Stimulated activated CD8-positive, alpha-beta memory T cell treated with anti-CD3 and anti-CD28 coated beads, Interleukin-7, amount 100 ng/mL, for 24 hours (primary cell): ENCODE measurements around the gene SARNP.
A peak's percentile ranks its signal among the peaks of the same experiment; 100 is the strongest.

ENCODE experiments used
- DNase-seq: peaks from one replicate; pipeline ENCODE4 v3.0.0-alpha.2; 2020; ENCODE audit warnings: low read depth

Gene SARNP

DNA sequence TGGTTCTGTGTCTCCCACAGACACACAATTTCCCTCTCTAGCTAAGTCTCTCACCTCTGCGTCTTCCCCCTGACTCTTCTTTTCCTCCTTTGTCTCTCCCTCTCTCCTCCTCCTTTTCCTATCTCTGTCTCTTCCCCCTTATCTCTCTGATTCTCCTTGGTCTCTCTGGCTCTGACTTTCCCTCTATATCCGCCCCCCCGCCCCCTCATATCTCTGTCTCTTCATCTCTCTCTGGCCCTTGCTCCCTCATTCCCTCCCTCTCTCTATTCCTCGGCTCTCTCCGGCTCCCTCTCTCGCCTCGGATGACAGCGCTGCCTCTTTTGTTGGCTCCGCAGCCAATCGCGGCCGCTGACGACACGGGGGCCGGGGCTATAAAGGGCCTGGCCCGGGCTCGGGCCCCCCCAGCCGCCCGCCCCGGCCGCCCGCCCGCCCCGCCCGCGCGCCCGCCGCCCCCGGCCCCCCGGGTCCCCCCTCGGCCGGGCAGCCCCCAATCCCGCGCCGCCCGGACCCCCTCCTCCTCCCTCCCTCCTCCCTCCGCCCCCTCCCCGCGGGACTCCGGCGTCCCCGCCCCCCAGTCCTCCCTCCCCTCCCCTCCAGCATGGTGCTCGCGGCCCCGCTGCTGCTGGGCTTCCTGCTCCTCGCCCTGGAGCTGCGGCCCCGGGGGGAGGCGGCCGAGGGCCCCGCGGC, 74.7 kb downstream of the SARNP start, which contains the start of gene GDF11:
Gene GDF11 (plus strand): TSS at position 404 of the 687 bp plus-strand sequence. CDS start 195 bp downstream, at position 599.
- DNase-seq: peak; percentile 59

DNA sequence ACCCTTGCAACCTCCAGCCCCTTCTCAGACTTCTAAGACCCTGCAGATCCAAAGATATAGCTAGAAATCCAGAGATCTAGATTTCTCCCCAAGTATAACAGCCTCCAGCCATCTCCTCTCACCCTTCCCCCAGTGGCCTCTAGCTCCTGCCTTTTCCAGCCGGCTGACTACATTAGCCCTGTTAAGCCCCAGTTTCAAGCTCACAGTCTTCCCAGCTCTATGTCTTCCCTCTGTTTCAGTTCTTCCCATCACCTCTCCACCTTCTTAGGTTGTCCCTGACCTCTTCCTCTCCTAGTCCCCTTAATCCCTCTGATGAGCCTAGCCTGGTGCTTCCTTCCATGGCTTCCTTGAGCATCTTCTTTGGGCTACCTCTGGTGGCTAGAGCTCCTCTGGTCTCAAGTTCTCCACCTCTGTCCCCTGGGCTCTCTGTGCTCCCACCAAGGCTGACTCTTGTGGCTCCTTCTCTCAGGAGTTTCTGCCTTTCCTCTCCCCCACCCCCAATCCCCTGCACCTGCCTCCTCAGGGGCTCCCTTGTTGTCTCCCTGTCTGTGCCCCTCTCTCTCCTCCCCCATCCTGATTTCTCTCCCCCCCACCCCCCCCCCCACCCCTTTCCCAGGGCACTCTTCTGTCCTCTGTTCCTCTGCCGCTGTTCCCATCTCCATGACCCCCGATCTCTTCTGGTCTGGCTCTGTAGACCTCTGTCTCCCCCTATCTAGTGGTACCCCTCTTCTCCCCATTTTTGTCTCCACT, 75.4 kb downstream of the SARNP start:
- no peak for DNase-seq

DNA sequence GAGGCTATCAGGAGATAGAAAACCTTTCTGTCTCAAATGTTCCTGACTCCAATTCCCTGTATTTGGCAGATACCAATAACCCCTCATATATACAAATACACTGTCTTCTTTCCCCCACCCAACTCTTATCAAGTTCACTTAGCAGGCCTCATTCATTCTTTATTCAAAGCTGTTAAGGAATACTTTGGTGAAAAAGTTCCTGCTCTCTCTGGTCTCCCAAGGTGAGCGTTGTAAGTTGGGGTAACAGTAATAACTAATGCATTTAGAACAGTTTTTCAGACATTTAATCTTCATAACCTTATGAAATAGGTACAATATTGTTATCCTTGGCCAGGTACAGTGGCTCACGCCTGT, 78.5 kb downstream of the SARNP start:
- DNase-seq: no peak

DNA sequence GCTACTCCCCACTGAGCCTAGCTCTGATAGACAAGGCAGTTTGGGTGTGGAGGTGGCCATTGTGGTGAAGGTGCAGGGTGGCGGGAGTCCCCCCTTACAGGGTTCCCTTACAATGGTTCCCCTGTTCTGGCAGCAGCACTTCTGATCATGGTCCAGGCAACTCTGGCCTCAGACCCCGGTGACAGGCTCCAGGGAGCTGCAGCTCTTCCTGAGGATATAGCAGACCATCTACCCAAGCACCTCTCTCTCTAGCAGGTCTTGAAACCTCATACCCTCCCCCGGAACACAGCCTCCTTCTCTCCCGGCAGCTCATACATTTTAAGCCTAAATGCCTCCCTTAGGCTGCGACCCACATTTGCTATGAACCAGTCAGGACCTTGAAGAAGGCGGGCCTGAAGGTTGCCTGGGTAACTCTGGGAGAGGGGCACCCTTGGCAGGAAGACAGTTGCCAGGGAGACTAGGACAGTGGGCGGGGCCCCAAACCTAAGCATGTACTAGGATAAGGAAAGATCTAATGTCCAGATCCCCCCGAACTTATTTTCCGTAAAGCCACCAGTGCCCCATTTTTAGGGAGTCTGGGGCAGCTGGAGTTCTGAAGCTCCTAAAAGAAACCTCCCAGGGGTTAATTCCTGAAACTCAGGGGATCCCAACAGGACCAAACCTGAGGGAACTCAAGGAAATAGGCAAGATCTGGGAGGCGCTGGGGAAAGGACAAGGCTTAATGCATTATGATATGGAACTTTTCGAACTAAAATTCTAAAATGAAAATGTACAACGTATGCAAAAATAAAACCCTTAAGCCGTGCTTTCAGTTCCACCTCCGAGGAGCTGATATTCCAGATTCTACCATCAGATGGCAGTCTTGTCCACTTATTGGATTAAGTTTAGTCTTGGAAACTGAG, 79.2 kb downstream of the SARNP start:
- DNase-seq: peak; percentile 65

DNA sequence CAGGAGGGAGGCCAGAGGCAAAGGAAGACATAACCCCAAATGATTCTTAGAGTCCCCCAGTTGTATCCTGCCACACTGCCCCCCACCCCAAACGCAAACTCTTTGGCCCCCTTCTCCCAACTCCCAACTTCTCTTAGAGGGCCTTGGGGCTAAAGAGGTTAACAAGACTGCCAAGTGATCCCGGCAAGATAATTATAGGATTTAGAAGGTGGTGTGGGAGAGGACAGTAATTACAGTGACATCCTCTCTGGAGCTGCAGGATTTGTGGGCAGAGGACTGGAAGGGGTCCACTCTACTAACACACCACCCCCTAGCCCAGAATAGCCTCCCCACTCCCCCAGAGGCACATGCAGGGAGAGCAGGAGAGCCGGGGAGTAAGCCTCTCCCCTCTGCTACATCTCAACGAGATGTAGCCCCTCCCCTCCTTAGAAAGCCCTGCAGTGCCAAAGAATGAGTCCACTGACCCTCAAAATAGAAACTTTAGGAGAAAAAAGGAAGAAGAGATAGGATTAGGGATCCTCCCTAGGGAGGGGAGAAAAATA, 79.9 kb downstream of the SARNP start:
- no peak for DNase-seq

DNA sequence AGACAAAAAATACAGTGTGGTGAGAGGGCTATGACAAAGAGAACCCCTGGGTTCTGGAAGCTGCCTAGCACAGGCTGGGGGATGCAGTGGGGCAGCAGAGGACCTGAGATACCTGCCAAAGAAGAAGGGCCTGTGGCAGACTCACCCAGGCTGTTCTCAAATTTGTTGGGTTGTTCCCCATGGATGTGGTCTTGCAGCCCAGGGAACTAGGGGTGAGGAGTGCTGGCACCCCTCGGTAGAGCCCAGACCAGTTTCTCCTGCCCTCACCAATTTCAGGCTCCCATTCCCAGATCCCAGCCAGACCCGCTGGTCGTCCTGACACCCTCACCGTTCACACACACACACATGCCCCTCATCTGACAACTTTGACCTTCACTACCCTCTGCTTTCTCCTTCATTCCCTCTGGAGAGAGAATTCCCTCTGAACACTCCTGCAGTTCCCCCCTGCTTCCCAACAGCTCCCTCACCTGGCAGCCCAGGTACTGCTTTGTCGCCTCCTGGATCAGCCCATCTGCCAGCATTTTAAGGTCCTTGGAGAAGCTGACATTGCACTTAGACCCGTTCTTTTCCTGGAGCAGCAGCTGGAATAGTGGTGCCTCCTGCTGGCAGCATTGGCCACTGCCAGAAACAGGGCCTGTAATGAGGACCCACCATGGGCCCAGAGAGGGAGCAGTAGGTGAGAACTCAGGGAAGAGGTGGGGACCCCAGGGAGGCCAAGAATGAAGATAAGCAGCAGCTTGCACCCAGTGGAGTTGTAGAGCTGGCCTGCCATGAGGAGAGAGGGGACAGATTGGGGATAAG, 80.5 kb downstream of the SARNP start:
- no peak for DNase-seq

DNA sequence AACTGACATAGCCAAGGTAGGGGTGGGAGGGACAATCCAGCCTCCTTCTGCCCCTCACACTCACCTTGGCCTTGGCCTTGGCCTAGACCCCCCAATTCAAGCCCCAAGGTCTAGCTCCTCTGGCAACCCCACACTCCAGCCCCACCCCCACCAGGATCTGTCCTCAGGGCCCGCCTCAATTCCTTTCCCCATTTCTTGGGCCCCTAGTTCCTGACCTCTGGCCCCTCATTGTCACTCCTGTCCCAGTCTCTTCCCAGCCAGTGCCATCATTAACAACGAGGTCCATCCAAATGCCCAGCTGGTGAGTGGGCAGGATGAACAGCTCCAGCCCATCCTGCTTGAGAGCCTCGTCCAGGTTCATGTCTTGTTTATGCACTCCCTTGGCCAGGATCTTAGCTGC, 81.4 kb downstream of the SARNP start:
- DNase-seq: no peak

DNA sequence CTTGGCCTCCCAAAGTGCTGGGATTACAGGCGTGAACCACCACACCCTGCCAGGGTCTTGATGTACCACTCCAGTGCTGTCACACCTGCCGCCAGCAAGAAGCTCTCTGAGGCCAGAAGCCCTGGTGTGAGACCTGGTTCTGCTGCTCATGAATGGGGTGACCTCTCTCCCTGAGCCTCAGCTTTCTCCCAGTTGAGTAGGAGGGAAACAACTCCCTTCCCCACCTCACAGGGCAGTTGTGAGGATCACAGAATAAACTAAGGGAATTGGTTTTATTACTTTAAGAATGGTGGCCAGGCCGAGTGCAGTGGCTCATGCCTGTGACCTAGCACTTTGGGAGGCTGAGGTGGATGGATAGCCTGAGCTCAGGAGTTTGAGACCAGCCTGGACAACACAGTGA, 82.9 kb downstream of the SARNP start:
- no peak for DNase-seq

DNA sequence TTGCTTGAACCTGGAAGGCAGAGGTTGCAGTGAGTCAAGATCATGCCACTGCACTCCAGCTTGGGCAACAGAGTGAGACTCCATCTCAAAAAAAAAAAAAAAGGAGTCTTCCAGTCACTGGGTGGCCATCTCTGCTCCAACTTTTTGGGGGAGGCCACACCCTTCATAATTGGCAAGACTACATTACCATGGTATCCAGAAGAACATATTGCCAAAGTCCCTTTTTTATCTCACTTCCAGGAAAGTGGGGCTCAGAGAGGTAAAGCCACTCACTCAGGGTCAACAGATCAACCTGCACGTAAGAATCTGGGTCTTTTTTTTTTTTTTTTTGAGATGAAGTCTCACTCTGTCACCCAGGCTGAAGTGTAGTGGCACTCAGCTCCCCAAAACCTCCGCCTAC, 83.7 kb downstream of the SARNP start:
- DNase-seq: no peak

DNA sequence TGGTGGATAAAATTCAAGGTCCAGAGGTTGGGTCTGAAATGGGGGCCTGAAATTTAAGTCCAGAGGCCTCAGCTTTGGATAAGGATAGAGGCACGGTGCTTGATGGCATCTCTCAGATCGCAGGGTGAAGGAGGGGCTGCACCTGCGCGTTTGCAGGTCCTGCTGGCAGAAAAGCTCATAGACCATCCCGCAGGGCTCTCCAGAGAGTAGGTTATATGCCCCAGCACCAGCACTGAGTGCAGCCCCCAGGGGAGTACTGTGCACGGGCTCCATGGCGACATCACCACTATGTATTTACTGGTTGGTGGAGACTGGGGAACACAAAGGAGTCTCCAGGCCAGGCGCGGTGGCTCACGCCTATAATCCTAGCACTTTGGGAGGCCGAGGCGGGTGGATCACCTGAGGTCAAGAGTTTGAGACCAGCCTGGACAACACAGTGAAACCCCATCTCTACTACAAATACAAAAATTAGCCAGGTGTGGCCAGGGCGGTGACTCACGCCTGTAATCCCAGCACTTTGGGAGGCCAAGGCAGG, 84.4 kb downstream of the SARNP start:
- DNase-seq: no peak

DNA sequence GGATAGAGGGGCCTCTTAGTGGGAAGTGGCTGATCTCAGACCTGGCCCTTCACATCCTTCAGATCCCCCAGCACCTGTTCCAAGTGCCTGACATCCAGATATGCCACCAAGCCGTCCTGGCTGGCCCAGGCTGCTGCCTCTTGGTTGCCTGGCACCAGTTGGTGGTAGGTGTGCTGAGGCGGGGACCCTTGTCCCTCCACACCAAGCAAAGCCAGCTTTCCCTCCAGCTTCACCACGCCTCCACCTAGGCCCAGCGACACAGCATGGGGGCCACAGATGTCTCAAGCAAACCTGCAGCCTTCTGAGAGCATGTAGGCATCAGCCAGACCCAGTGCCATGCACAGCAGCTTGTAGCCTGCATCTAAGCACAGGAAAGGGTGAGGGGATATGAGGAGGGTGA, 85.2 kb downstream of the SARNP start:
- DNase-seq: no peak

DNA sequence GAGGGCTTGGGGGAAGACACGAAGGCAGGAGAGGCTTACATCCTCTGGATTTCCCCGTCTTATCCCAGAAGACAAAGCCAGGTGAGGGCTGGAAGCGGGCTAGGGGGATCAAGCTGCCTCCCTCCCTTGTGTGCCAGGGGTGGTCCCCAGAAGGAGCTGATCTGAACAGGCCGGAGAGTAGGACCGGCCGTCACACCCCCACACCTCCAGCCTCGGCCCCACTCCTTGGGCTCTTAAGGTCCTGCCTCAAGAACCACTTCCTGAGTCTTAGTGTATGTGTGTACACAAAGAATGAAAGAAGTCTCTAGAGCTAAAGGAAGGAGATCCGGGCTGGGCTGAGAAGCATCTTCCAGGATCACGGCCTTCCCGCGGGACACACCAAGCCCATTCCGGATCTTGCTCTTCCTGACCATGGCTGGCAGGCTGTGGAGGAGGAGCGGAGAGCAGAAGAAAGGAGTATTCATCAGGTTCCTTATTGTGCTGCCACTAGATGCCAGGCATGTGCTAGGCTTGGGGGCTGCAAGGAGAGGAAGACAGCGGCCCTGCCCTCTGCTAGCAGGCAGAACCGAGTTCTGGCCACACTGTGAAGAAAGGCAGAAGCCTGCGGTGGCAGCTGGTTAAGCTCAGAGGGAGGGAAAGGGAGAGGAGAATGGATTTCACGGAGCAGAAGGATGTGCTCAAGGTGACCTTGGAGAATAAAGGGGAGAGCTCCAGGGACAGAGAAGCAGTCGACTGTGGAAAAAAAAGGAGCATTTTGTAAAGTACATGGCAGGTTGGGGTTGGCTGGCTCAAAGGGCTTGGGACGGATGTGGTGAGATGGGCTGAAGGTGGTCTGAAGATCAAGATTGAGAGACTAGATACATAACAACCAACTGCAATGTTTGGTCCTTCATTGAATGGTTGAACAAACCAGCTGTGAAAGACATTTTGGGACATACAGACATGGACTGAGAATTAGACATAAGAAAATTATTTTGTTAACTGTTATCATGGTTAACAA, 87.4 kb downstream of the SARNP start:
- no peak for DNase-seq

DNA sequence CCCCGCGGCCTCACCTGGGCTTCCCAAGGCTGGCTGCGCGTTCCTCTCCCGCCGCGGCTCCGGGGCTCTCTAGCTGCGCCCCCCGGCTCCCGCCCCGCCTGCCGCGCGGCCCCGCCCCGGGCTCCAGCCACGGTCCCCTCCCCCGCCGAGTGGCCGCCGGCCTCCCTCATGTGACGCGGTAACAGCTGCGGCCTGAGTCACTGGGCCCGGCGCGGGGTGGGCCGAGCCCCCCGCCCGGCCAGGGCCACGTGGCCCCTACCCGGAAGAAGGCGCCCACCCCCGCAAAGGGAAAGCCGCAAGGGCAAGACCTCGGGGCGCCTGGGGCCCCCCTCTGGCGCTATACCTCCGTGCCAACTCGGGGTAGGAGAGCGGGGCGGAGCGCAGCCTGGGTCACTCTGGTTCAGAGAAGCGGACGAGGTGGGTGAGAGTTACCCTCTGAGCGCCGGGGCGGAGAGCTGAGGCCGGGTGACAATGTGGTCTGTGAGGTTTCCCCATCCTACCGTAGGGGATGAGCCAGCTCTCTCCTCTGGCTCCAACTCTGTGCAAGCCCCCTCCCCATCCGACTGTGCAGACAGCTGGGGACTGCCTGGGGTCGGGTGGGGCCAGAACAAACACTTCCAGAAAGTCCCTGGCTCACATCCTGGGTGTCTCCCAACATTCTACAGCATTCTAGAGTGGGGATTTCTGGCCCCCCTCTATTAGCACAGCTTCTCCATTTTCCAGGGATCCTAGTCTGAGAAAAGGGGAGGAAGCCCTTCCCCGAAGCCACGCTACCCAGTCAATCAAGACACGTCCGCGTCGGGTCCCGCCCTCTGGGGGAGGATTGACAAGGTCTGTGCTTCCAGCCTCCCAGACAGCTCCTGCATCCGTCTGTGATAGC, 88.3 kb downstream of the SARNP start, which contains the start of gene CD63:
Gene CD63 (minus strand): TSS at position 71 of the 880 bp plus-strand sequence. CDS start 668 bp downstream, outside the sequence.
- DNase-seq: peak; percentile 58

DNA sequence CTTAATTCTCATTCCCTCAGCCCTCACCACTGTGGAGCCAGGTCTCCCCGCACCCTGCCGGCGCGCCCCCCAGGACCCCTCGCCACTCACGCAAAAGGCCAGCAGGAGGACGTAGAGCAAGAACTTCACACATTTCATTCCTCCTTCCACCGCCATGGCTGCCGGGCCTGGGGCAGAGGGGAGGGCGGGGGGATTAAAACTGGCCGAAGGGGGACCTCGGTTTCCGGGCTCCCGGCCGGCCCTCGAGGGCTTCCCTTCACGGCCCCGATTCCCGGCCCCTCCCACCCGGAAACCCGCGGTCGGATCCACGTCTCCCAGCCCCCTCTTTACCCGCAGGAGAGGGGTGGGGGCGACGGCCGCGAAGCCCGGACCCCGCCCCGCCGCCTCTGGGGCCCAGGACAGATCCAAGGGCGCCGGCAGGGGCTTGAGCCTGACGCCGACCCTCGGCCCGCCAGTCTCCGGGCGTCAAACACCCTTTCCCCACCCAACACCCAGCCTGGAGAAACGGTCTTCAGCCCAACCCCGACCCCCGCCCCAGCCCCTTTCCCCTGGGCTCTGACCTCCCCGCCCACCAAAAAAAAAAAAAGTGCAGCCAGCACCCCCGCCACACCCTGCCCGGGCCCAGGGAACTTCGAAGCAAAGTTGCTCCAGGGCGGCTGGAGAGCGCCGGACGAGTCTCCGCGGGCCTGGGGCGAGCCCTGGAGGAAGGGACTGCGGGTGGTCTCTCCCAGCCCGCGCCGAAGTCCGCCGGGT, 89.2 kb downstream of the SARNP start:
- DNase-seq: no peak

DNA sequence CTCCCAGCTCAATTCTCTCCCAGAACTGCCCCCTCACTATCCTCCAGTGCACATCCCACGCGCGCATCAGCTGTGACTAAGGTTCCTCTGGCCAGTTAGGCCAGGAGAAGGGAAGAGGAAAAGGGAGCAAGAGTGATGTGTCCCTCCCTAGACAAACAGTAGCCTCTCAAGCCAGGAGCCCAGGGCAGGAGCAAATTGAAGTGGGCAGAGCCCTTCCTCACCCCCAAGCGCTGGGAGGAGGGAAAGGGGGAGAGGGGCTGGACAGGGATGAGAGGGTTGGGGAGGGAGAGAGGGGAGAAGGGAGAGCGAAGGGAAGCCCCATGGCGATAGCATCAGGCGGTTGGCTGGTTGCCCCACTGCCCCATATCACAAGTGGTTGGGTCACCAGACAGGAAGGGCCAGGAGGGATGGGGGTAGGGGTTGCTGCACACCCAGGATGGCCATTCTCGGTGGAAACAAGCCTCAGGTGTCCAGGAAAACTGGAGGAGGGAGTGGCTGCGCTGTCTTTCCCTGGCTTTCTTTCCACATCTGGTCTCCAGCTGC, 89.8 kb downstream of the SARNP start:
- DNase-seq: no peak

DNA sequence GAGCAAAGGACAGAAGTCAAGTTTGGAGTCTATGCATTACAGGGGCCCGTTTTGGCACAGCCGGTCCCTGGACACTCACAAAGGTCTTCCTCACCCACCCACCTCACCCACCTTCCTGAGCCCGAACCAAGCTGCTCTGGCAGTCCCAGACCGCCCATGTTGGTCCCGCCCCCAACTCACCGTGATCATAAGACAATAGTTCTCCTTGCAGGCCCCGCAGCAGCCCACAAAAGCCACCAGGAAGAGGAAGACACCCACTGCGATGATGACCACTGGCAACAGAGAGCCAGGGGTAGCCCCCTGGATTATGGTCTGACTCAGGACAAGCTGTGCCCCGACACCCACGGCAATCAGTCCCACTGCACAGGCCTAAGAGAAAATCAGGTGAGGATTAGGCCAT, 90.6 kb downstream of the SARNP start:
- DNase-seq: no peak

DNA sequence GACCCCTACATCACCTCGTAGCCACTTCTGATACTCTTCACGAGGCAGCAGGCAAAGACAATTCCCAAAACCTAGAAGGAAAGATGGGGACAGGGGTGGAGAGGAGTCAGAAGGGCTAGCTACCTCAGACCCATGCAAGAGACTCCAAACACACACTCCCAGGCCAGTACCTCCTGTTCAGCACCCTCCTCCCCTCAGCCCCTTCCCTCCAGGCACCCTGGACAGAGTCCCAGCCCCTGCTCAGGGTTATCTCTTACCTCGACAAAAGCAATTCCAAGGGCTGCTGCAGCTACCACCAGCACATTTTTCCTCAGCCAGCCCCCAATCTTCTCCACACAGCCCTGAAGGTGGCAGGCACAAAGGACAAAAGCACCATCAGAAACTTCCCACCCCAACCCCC, 92.0 kb downstream of the SARNP start:
- DNase-seq: no peak

DNA sequence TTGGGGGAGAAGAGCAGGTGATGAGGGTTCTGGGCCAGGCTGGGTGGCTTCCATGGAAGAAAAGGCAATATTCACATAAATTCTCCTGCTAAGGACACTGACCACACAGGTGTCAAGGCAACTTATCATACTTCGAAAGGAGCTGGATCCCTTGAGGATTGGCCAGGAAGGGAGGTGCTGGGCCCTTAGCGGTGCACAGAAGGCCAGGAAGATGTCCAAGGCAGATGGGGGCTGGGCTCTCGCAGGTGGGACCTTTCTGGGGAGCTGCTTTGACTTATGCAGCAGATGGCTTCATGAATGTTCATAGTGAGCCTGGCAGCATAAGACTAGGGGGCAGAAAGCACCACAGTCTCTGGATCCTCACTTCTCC, 92.6 kb downstream of the SARNP start:
- DNase-seq: no peak
